K562 (cell line): Measurements from ENCODE around the gene SLX4IP. TPM values are rescaled to one million over a fixed set of nuclear protein-coding genes. Genes with fewer than 3 reads are reported as not detected.

Experiments
- ARID1B ChIP-seq: fragments of 450-650 bp; IDR thresholded peaks from 2 replicates; pipeline ENCODE4 v1.6.1; 2016; ENCODE audit warnings: antibody characterized with exemption, mild to moderate bottlenecking, inconsistent platforms
- ATF1 ChIP-seq, 2 experiments: fragments of 450-650 bp in 1 of 2; IDR thresholded peaks; 2 replicates each; pipeline ENCODE4 v1.6.1; 2016; ENCODE audit warnings: missing compliant biosample characterization in 1 of 2, missing genetic modification characterization in 1 of 2
- CBX2 ChIP-seq: fragments of 200-600 bp; sonication (generic); IDR thresholded peaks from one replicate; pipeline ENCODE4 v1.6.1; 2012; ENCODE audit warnings: mild to moderate bottlenecking, low read length, inconsistent platforms; ENCODE audit not compliant: insufficient read depth, poor library complexity, severe bottlenecking
- CEBPB ChIP-seq: fragments of 450-650 bp; IDR thresholded peaks from 2 replicates; pipeline ENCODE4 v1.6.1; 2016; ENCODE audit warnings: missing genetic modification characterization, missing compliant biosample characterization
- CEBPG ChIP-seq, 3 experiments: fragments of 200-800 bp in 1 of 3; sonication (Bioruptor generic) in 1 of 3; sonication (generic) in 1 of 3; formaldehyde crosslinking in 1 of 3; IDR thresholded peaks in 2 of 3; conservative IDR thresholded peaks in 1 of 3; 2 replicates each; pipeline versions ENCODE4 v1.6.1 to v1.8.0; 2016 to 2022; ENCODE audit warnings: missing compliant biosample characterization in 2 of 3, missing genetic modification characterization in 2 of 3, mild to moderate bottlenecking in 1 of 3, missing genetic modification reagents in 1 of 3
- CREB5 ChIP-seq: fragments of 250-450 bp; sonication (Bioruptor Pico); IDR thresholded peaks from 2 replicates; pipeline ENCODE4 v1.5.0; 2020; ENCODE audit warnings: mild to moderate bottlenecking
- ESRRA ChIP-seq: fragments of 450-650 bp; IDR thresholded peaks from 2 replicates; pipeline ENCODE4 v1.6.1; 2014; ENCODE audit warnings: low read depth, mild to moderate bottlenecking, moderate library complexity, borderline replicate concordance
- ESRRB ChIP-seq: fragments of 250-450 bp; sonication (Bioruptor Pico); IDR thresholded peaks from 2 replicates; pipeline ENCODE4 v1.5.0; 2020; ENCODE audit warnings: mild to moderate bottlenecking, moderate library complexity, borderline replicate concordance
- FOXK2 ChIP-seq, 2 experiments: fragments of 450-650 bp; IDR thresholded peaks in 1 of 2; conservative IDR thresholded peaks in 1 of 2; 2 replicates each; pipeline ENCODE4 v1.6.1; 2016; ENCODE audit warnings: low read depth in 2 of 2, mild to moderate bottlenecking in 1 of 2
- KDM1A ChIP-seq, 2 experiments: fragments of 450-650 bp; IDR thresholded peaks; 2 replicates each; pipeline ENCODE4 v1.6.1; 2016; ENCODE audit warnings: mild to moderate bottlenecking in 2 of 2
- NONO ChIP-seq, 2 experiments: fragments of 200-400 bp in 1 of 2; fragments of 450-650 bp in 1 of 2; formaldehyde crosslinking in 1 of 2; IDR thresholded peaks; 2 replicates each; pipeline ENCODE4 v1.6.1; 2017; ENCODE audit warnings: low read depth in 2 of 2, mild to moderate bottlenecking in 2 of 2, moderate library complexity in 2 of 2, low read length in 1 of 2
- NRF1 ChIP-seq, 2 experiments: fragments of 450-650 bp; IDR thresholded peaks in 1 of 2; conservative IDR thresholded peaks in 1 of 2; 2 replicates each; pipeline ENCODE4 v1.6.1; 2014; ENCODE audit warnings: mild to moderate bottlenecking in 2 of 2
- PHB ChIP-seq: fragments of 250-450 bp; sonication (Bioruptor Pico); IDR thresholded peaks from 2 replicates; pipeline ENCODE4 v1.5.0; 2021
- POLR2AphosphoS5 ChIP-seq: IDR thresholded peaks from 2 replicates; pipeline ENCODE4 v1.6.1; 2011; ENCODE audit warnings: mild to moderate bottlenecking, low read depth, low read length, moderate library complexity; ENCODE audit not compliant: control insufficient read depth, insufficient read depth
- RFX5 ChIP-seq: IDR thresholded peaks from 2 replicates; pipeline ENCODE4 v1.6.1; 2011; ENCODE audit warnings: low read depth, mild to moderate bottlenecking, improper control_type of control experiment, low read length
- SMARCB1 ChIP-seq: IDR thresholded peaks from 2 replicates; pipeline ENCODE4 v1.6.1; 2011; ENCODE audit warnings: improper control_type of control experiment, low read depth; ENCODE audit not compliant: insufficient read length
- TAF15 ChIP-seq: fragments of 200-400 bp; formaldehyde crosslinking; IDR thresholded peaks from 2 replicates; pipeline ENCODE4 v1.6.1; 2017; ENCODE audit warnings: mild to moderate bottlenecking, low read depth, low read length, moderate library complexity
- TEAD2 ChIP-seq: fragments of 450-650 bp; IDR thresholded peaks from 2 replicates; pipeline ENCODE4 v1.6.1; 2016; ENCODE audit warnings: missing genetic modification characterization, control low read depth, missing compliant biosample characterization
- U2AF1 ChIP-seq: fragments of 200-400 bp; formaldehyde crosslinking; optimal IDR thresholded peaks from 2 replicates; pipeline ENCODE3; 2017; ENCODE audit warnings: mild to moderate bottlenecking, low read depth, low read length, moderate library complexity
- XRCC5 ChIP-seq: fragments of 200-400 bp; formaldehyde crosslinking; IDR thresholded peaks from 2 replicates; pipeline ENCODE4 v1.6.1; 2017; ENCODE audit warnings: low read depth, mild to moderate bottlenecking, low read length
- ZNF239 ChIP-seq: fragments of 250-450 bp; sonication (Bioruptor Pico); IDR thresholded peaks from 2 replicates; pipeline ENCODE4 v1.4.0; 2020; ENCODE audit warnings: mild to moderate bottlenecking
- ZNF347 ChIP-seq: fragments of 450-650 bp; formaldehyde crosslinking; IDR thresholded peaks from 2 replicates; pipeline ENCODE4 v1.4.0; 2020; ENCODE audit warnings: low read depth, mild to moderate bottlenecking, moderate library complexity
- ZNF668 ChIP-seq: fragments of 250-450 bp; sonication (Bioruptor Pico); IDR thresholded peaks from 2 replicates; pipeline ENCODE4 v1.8.0; 2022; ENCODE audit warnings: mild to moderate bottlenecking, inconsistent platforms
- ZNF76 ChIP-seq: fragments of 250-450 bp; sonication (Bioruptor Pico); IDR thresholded peaks from 2 replicates; pipeline ENCODE4 v1.4.0; 2020; ENCODE audit warnings: mild to moderate bottlenecking, moderate library complexity, borderline replicate concordance
- ZSCAN32 ChIP-seq: fragments of 450-650 bp; formaldehyde crosslinking; IDR thresholded peaks from 2 replicates; pipeline ENCODE4 v1.4.0; 2020; ENCODE audit warnings: mild to moderate bottlenecking, moderate library complexity
- polyA plus RNA-seq, 8 experiments: library from polyadenylated mRNA; depleted of rRNA in 4 of 8; stranded (reverse) in 5 of 8; unstranded in 3 of 8; fragments of >200 nt; fragmentation: Nextera tagmentation in 2 of 8; fragmentation: Illumina TruSeq in 1 of 8; extraction: Ambion mirVana in 2 of 8; extraction: Trizol in 1 of 8; gene quantifications; 2 replicates each; pipeline versions ENCODE4 v1.2.1 to v1.2.3, GENCODE V29; 2011 to 2014; ENCODE audit warnings: inconsistent platforms in 1 of 8, missing spikeins in 1 of 8
- total RNA-seq, 7 experiments: library from RNA; depleted of rRNA in 6 of 7; stranded (reverse); fragments of >200 nt in 6 of 7; fragmentation: Illumina TruSeq in 2 of 7; extraction: Trizol in 2 of 7; gene quantifications; 2 replicates each; pipeline versions ENCODE4 v1.2.1 to v1.2.3, GENCODE V29; 2011 to 2021; ENCODE audit warnings: low replicate concordance in 1 of 7
- TF ChIP-seq, protein P1 (sequence below): fragments of 250-450 bp; sonication (Bioruptor Pico); IDR thresholded peaks from 2 replicates; pipeline ENCODE4 v1.8.0; 2022; ENCODE audit warnings: inconsistent platforms

Gene SLX4IP
- total and polyA plus RNA-seq, 9 of the 15 experiments (the other 6 are each of a cell fraction or from before 2014, with no cell fraction given) = 1.5 to 5.9 (median 3.5) TPM

DNA sequence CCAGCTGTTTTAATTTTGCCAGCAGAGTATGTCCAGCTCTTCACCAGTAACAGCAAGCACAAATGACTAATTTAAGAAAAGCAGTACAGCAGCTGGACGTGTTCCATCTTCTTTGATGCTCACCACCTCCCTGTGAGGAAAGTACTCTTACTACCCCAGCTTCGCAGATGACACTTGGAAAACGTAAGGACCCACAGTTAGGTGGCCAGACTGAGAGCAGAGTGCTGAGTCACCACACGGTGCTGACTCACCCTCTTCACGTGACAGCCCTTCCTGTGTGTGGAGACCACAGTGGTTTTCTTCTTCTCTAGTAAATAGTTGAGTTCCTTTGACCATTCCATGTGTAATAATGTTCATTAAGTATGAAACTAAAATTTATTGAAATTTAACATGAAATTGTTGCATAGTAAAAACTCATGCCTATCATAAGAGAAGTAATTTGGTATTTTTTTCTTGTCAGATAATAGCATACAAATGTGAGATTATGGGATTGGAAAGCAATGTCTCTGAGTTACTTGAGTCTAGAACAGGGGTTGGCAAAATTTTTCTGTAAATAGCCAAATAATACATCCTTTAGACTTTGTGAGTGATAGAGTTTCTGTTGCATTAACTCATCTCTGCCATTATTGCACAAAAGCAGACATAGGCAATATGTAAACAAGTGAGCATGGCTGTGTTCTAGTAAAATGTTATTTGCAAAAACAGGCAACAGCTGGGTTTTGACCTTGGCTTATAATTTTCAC, 76.6 kb downstream of the SLX4IP start (continued):
- TF ChIP-seq TEAD2 (tag) (no peak), KDM1A (IDR thresholded peaks at IDR 0.05) (peak; percentile 18 to 22; a peak in 1 of 4 replicates), U2AF1 (no peak), NONO (IDR thresholded peaks at IDR 0.05; ENCODE audit: low read depth in 2 of 2, low read length in 1 of 2) (no peak), RFX5 (no peak), ESRRB (no peak), NRF1 (conservative IDR thresholded peaks at IDR 0.05 in 1 of 2, IDR thresholded peaks at IDR 0.05 in 1 of 2) (no peak), ZNF668 (CRISPR knock-in tag) (0 out of 2 replicates have a peak, but pooled peaks have one; percentile 36), TAF15 (no peak), ESRRA (peak; percentile 35; the same call in 1 of the 2 replicates), PHB (no peak), CEBPG (CRISPR knock-in tag; IDR thresholded peaks at IDR 0.05) (no peak), CEBPG (tag; conservative IDR thresholded peaks at IDR 0.05 in 1 of 2, IDR thresholded peaks at IDR 0.05 in 1 of 2) (0 out of 4 replicates have a peak, but pooled peaks of 1 of the 2 experiments have one; percentile 21), ZSCAN32 (CRISPR knock-in tag) (no peak), CREB5 (no peak), XRCC5 (no peak), CBX2 (no peak), ATF1 (CRISPR knock-in tag; IDR thresholded peaks at IDR 0.05) (no peak), ATF1 (tag; IDR thresholded peaks at IDR 0.05) (peak; percentile 46; the same call in 1 of the 2 replicates), FOXK2 (conservative IDR thresholded peaks at IDR 0.05 in 1 of 2, IDR thresholded peaks at IDR 0.05 in 1 of 2; ENCODE audit: low read depth in 2 of 2) (peak; percentile 45 to 54; a peak in 2 of 4 replicates), ZNF76 (no peak), ZNF347 (CRISPR knock-in tag) (no peak), SMARCB1 (no peak), POLR2AphosphoS5 (no peak), ZNF239 (CRISPR knock-in tag) (no peak), ARID1B (peak; percentile 87), CEBPB (tag) (no peak)
- TF ChIP-seq, protein P1, sequence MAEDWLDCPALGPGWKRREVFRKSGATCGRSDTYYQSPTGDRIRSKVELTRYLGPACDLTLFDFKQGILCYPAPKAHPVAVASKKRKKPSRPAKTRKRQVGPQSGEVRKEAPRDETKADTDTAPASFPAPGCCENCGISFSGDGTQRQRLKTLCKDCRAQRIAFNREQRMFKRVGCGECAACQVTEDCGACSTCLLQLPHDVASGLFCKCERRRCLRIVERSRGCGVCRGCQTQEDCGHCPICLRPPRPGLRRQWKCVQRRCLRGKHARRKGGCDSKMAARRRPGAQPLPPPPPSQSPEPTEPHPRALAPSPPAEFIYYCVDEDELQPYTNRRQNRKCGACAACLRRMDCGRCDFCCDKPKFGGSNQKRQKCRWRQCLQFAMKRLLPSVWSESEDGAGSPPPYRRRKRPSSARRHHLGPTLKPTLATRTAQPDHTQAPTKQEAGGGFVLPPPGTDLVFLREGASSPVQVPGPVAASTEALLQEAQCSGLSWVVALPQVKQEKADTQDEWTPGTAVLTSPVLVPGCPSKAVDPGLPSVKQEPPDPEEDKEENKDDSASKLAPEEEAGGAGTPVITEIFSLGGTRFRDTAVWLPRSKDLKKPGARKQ = no peak
